CD4-positive, alpha-beta T cell treated with Interleukin-21 for 1 hour (primary cell): Measurements from ENCODE around the gene ADM2.

Experiments used
- DNase-seq: peaks from one replicate; pipeline ENCODE4 v3.0.0-alpha.2; 2020

ADM2 gene

GRCh38 chr22:50526834-50527801, 45.8 kb downstream of the ADM2 start:
- DNase-seq = peak; percentile 65

- DNase-seq = no peak
Observed at GRCh38 chr22:50527921-50528681, 46.8 kb downstream of the ADM2 start.

GRCh38 chr22:50528682-50529415, 47.5 kb downstream of the ADM2 start:
- DNase-seq = no peak

- DNase-seq = no peak
Observed at GRCh38 chr22:50529416-50529896, 48.1 kb downstream of the ADM2 start.

GRCh38 chr22:50529897-50530579, 48.7 kb downstream of the ADM2 start, which contains the start of gene TYMP:
Gene TYMP, minus strand, starts transcription at chr22:50530012. Its CDS starts 303 bp downstream, at chr22:50529709.
- peak; percentile 82 for DNase-seq

- DNase-seq = no peak
Observed at GRCh38 chr22:50530580-50530876, 49.2 kb downstream of the ADM2 start.

- peak; percentile 89 for DNase-seq
Observed at GRCh38 chr22:50530877-50531545, 49.7 kb downstream of the ADM2 start.

GRCh38 chr22:50531546-50531961, 50.2 kb downstream of the ADM2 start:
- DNase-seq = peak; percentile 80

- DNase-seq = peak; percentile 43
Observed at GRCh38 chr22:50531962-50532674, 50.8 kb downstream of the ADM2 start.

GRCh38 chr22:50532824-50533796, 51.8 kb downstream of the ADM2 start:
- no peak for DNase-seq

GRCh38 chr22:50533856-50534711, 52.7 kb downstream of the ADM2 start:
- peak; percentile 57 for DNase-seq

GRCh38 chr22:50535113-50535512, 53.8 kb downstream of the ADM2 start:
- DNase-seq = no peak
